ENCODE measurements around the gene TOR3A. TPM values are rescaled to one million over a fixed set of nuclear protein-coding genes. Genes with fewer than 3 reads are reported as not detected.

TOR3A gene
- total and polyA plus RNA-seq, 2 of the 13 experiments (the other 11 are each of a cell fraction or from before 2014, with no cell fraction given): 14.7 to 28.4 TPM

DNA sequence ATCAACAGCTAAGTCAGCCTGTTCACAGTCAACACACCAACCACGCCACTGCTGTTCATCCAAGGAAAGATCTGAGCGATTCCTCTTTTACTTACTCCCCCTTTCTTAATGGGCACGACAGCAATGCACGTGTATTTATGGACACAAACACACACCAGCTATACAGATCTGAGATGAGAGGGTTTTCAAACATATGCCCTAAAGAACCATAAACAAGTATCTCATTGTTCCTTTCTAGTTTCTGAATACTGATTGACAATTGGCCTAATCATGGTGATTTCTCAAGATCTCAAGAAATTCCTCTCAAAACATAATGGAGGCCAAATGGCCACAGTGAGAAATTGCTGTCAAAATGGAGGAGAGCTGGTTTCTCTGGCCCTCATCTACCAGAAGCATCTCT, 18.0 kb downstream of the TOR3A start:
- H3K9me3 ChIP-seq (ENCODE audit: low read length): no peaks in the 10 kb centered on the region
- in situ Hi-C loops (cut with HindIII; ENCODE audit: extremely low pct_ligation_motif_present, low pct_unique_long_range_greater_than_20kb) (no loop called here), intact Hi-C loops (cut with micrococcal nuclease; ENCODE audit: unreplicated experiment) (no loop called here)
- H3K4me1 ChIP-seq (ENCODE audit: insufficient read depth, low read length): peaks cover 43% of the 10 kb centered on the region
- DNase-seq (ENCODE audit: low spot score) (no peak), FAIRE-seq (no peak), ATAC-seq (no peak)
- no peaks in the 10 kb centered on the region for H3K27me3 ChIP-seq (ENCODE audit: control insufficient read depth in 1 of 2, insufficient read depth in 2 of 2, low read length in 2 of 2)
- no peak overlapping the region for H3K4me3 ChIP-seq (replicated peaks in 1 of 3; ENCODE audit: insufficient read depth in 1 of 3, low read depth in 2 of 3, low read length in 3 of 3)
- H4K20me1 ChIP-seq (ENCODE audit: insufficient read depth, low read length): no peaks in the 10 kb centered on the region
- H3K36me3 ChIP-seq (replicated peaks in 1 of 2; ENCODE audit: control insufficient read depth in 1 of 2, insufficient read depth in 2 of 2, low read length in 2 of 2): peaks cover 9 to 21% of the 10 kb centered on the region in 2 experiments
- WGBS (ENCODE audit: low lambda C conversion rate): 100% methylated on average over 4 of the region's 4 CpGs
- TF ChIP-seq SIN3A (IDR thresholded peaks at IDR 0.05; ENCODE audit: borderline replicate concordance, low read depth, low read length) (no peak), TCF7 (IDR thresholded peaks at IDR 0.05; ENCODE audit: low read depth) (no peak), ZBTB21 (CRISPR knock-in tag; IDR thresholded peaks at IDR 0.05) (no peak), POLR2AphosphoS5 (IDR thresholded peaks at IDR 0.05; ENCODE audit: low read depth, low read length) (no peak), ZNF335 (CRISPR knock-in tag; IDR thresholded peaks at IDR 0.05) (no peak), YEATS4 (CRISPR knock-in tag; IDR thresholded peaks at IDR 0.05; ENCODE audit: borderline replicate concordance) (no peak), KDM2A (CRISPR knock-in tag; IDR thresholded peaks at IDR 0.05; ENCODE audit: borderline replicate concordance, low read depth) (no peak), ZNF543 (CRISPR knock-in tag; IDR thresholded peaks at IDR 0.05) (no peak), DMAP1 (CRISPR knock-in tag; IDR thresholded peaks at IDR 0.05) (no peak), ZNF160 (CRISPR knock-in tag; IDR thresholded peaks at IDR 0.05) (no peak), ZFP62 (CRISPR knock-in tag; IDR thresholded peaks at IDR 0.05) (no peak)
- TF ChIP-seq, protein P1, sequence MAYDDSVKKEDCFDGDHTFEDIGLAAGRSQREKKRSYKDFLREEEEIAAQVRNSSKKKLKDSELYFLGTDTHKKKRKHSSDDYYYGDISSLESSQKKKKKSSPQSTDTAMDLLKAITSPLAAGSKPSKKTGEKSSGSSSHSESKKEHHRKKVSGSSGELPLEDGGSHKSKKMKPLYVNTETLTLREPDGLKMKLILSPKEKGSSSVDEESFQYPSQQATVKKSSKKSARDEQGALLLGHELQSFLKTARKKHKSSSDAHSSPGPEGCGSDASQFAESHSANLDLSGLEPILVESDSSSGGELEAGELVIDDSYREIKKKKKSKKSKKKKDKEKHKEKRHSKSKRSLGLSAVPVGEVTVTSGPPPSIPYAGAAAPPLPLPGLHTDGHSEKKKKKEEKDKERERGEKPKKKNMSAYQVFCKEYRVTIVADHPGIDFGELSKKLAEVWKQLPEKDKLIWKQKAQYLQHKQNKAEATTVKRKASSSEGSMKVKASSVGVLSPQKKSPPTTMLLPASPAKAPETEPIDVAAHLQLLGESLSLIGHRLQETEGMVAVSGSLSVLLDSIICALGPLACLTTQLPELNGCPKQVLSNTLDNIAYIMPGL (CRISPR knock-in tag; IDR thresholded peaks at IDR 0.05; ENCODE audit: borderline replicate concordance in 1 of 2, low read depth in 1 of 2): no peak
- TF ChIP-seq, protein P2, sequence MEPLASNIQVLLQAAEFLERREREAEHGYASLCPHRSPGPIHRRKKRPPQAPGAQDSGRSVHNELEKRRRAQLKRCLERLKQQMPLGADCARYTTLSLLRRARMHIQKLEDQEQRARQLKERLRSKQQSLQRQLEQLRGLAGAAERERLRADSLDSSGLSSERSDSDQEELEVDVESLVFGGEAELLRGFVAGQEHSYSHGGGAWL (CRISPR knock-in tag; IDR thresholded peaks at IDR 0.05): no peak
- no TSS peak for BruUV-seq (replicated peaks)
- no peak overlapping the region for H3K27ac ChIP-seq (ENCODE audit: extremely low read length, insufficient read depth, low read length)
- no peaks in the 10 kb centered on the region for H3K79me2 ChIP-seq (ENCODE audit: insufficient read depth, low read length)
- POLR2A ChIA-PET: interaction anchor here (1.5 kb wide), 1 partner anchor 8 kb away, joined by 5 read pairs; no protein-coding TSS in a partner anchor
- H2AFZ ChIP-seq (ENCODE audit: low read length): no peak overlapping the region
- H3K4me2 ChIP-seq (ENCODE audit: low read depth, low read length): no peak overlapping the region
- CTCF ChIA-PET (ENCODE audit: low intra/inter-chr PET ratio, low total read pairs): no interaction called here
- H3K9ac ChIP-seq (ENCODE audit: insufficient read depth, low read depth, low read length): no peak overlapping the region

All from HepG2 (cell line).